Thyroid gland (tissue), 4 donors: ENCODE measurements around the gene SLC25A36. TPM values are rescaled to one million over a fixed set of nuclear protein-coding genes. Genes with fewer than 3 reads are reported as not detected.

Experiments
- DNase-seq, 2 donors: peaks; one replicate each; pipeline ENCODE4 v3.0.0-alpha.2; 2019
- H3K27ac ChIP-seq, 3 donors: fragments of 200-600 bp; sonication (generic); 1 replicate in 2 of 3; 2 replicates in 1 of 3; pipeline ENCODE4 v1.5.1; 2016 to 2019; ENCODE audit warnings: mild to moderate bottlenecking in 1 of 3, moderate library complexity in 1 of 3
- H3K27me3 ChIP-seq: fragments of 200-600 bp; sonication (generic); one replicate; pipeline ENCODE4 v1.5.1; 2019
- H3K36me3 ChIP-seq, 2 donors: fragments of 200-600 bp; sonication (generic); one replicate each; pipeline ENCODE4 v1.5.1; 2016 to 2019
- H3K4me1 ChIP-seq, 2 donors: fragments of 200-600 bp; sonication (generic); one replicate each; pipeline ENCODE4 v1.5.1; 2017 to 2019
- H3K4me3 ChIP-seq, 3 donors: fragments of 200-600 bp; sonication (generic); replicated peaks in 1 of 3; 1 replicate in 2 of 3; 2 replicates in 1 of 3; pipeline ENCODE4 v1.5.1; 2016; ENCODE audit warnings: mild to moderate bottlenecking in 1 of 3
- H3K9me3 ChIP-seq: fragments of 200-600 bp; sonication (generic); one replicate; pipeline ENCODE4 v1.5.1; 2017
- CTCF ChIP-seq, 6 experiments: fragments of 200-600 bp in 3 of 6; fragments of 450-650 bp in 3 of 6; sonication (generic) in 3 of 6; IDR thresholded peaks; one replicate each; pipeline ENCODE4 v1.5.1; 2016 to 2019; ENCODE audit warnings: antibody characterized with exemption in 6 of 6, mild to moderate bottlenecking in 2 of 6, inconsistent platforms in 1 of 6, moderate library complexity in 1 of 6
- POLR2A ChIP-seq, 2 donors: fragments of 450-650 bp; IDR thresholded peaks; one replicate each; pipeline ENCODE4 v1.6.1; 2017; ENCODE audit warnings: antibody characterized with exemption in 2 of 2, mild to moderate bottlenecking in 2 of 2, moderate library complexity in 1 of 2
- WGBS, 2 donors: methylation state at CpG; one replicate each; pipeline ENCODE4 v1.1.5; 2017; 5-methylcytosine and 5-hydroxymethylcytosine counted together
- intact Hi-C: fragments of 100-400 bp; cut with DNase I; formaldehyde crosslinking; loops from one replicate; pipeline ENCODE4 v1.15.1; 2023
- total RNA-seq, 4 donors: library from RNA; depleted of rRNA; stranded (reverse); fragments of >200 nt; gene quantifications; one replicate each; pipeline ENCODE4 v1.2.3, GENCODE V29; 2016

The SLC25A36 gene
- total RNA-seq, 4 donors from 2014 or later = 102 to 226 (median 145) TPM

- Histone ChIP-seq H3K4me1 (no peaks in the 10 kb centered on the region), H3K36me3 (no peaks in the 10 kb centered on the region), H3K27ac (no peak overlapping the region), H3K9me3 (no peaks in the 10 kb centered on the region), H3K4me3 (no peak overlapping the region), H3K27me3 (no peaks in the 10 kb centered on the region)
- TF ChIP-seq POLR2A (IDR thresholded peaks at IDR 0.05) = no peak
- no peak for TF ChIP-seq CTCF (IDR thresholded peaks at IDR 0.05)
- intact Hi-C loops = no loop called here
- DNase-seq = peak; percentile 56 to 68
- 59 to 71% methylated on average over 5 of the region's 5 CpGs for WGBS, 2 donors
Observed at GRCh38 chr3:140917772-140918171, 23.9 kb upstream of the SLC25A36 start.

DNA sequence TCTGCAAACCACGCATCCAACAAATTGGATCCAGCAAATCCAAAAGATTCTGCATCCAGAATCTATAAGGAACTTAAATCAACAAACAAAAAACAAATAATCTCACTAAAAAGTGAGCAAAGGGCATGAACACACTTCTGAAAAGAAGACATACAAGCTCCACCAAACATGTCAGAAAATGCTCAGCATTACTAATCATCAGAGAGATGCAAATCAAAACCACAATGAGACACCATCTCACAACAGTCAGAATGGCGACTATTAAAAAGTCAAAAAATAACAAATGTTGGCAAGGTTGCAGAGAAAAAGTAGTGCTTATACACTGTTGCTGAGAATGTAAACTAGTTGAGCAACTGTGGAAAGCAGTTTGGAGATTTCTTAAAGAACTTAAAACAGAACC lies 21.6 kb upstream of the SLC25A36 start:
- no peaks in the 10 kb centered on the region for H3K36me3 ChIP-seq
- H3K4me3 ChIP-seq = no peak overlapping the region
- no peaks in the 10 kb centered on the region for H3K9me3 ChIP-seq
- DNase-seq = no peak
- intact Hi-C loops = no loop called here
- 85 to 92% methylated on average over 2 of the region's 2 CpGs for WGBS, 2 donors
- no peak overlapping the region for H3K27ac ChIP-seq
- H3K27me3 ChIP-seq = no peaks in the 10 kb centered on the region
- no peak for TF ChIP-seq POLR2A (IDR thresholded peaks at IDR 0.05)
- no peak for TF ChIP-seq CTCF (IDR thresholded peaks at IDR 0.05)
- H3K4me1 ChIP-seq = no peaks in the 10 kb centered on the region

GRCh38 chr3:140922634-140923033 lies 19.0 kb upstream of the SLC25A36 start:
- TF ChIP-seq CTCF (IDR thresholded peaks at IDR 0.05) = peak in 2 of 6 experiments; percentile 18 to 29
- TF ChIP-seq POLR2A (IDR thresholded peaks at IDR 0.05) = no peak
- Histone ChIP-seq H3K27me3 (no peaks in the 10 kb centered on the region), H3K36me3 (no peaks in the 10 kb centered on the region), H3K4me1 (no peaks in the 10 kb centered on the region), H3K9me3 (no peaks in the 10 kb centered on the region), H3K4me3 (no peak overlapping the region), H3K27ac (no peak overlapping the region)
- intact Hi-C loops = no loop called here
- no peak for DNase-seq
- WGBS, 2 donors = 64 to 81% methylated on average over 1 of the region's 1 CpG

DNA sequence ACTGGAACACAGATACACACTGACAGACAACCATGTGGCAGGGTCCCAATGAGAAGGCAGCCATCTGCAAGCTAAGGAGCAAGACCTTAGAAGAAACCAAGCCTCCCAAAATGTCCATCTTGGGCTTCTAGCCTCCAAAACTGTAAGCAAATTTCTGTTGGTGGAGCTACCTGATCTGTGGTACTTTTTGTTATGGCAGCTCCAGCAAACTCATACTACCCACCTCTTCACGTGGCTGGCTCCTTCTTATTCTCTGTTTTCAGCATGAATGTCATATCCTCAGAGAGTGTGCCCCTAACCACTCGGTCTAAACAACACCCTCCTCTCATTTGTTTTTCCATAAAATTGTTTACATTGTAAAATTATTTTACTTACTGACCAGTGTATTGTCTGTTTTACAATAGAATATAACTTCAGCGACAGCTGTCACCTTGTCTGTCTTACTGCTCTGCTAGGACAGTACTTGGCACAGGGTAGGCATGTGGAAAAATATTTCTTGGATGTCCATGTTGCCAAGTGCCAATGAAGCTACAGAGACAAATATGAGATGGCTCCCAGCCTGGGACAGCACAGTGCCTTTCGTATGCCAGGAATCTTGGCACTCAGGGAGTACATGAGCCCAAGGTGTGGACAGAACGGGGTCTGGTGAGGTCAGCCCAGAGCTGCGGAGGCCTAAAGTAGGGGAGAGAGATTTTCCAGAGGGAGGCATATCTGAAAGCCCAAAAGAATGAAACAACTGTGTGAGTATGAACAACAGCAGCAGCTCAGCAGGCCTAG lies 17.4 kb upstream of the SLC25A36 start:
- H3K27me3 ChIP-seq = no peaks in the 10 kb centered on the region
- TF ChIP-seq CTCF (IDR thresholded peaks at IDR 0.05) (no peak), POLR2A (IDR thresholded peaks at IDR 0.05) (no peak)
- DNase-seq = no peak
- H3K4me3 ChIP-seq = no peak overlapping the region
- no peaks in the 10 kb centered on the region for H3K36me3 ChIP-seq
- no peaks in the 10 kb centered on the region for H3K4me1 ChIP-seq
- WGBS, 2 donors = 82 to 88% methylated on average over 6 of the region's 6 CpGs
- no peak overlapping the region for H3K27ac ChIP-seq
- H3K9me3 ChIP-seq = no peaks in the 10 kb centered on the region
- intact Hi-C loops = no loop called here

GRCh38 chr3:140927279-140928069 lies 14.2 kb upstream of the SLC25A36 start:
- WGBS, 2 donors = 59 to 71% methylated on average over 3 of the region's 3 CpGs

More at GRCh38 chr3:140927279-140928069, 14.2 kb upstream of the SLC25A36 start:
- Histone ChIP-seq H3K27ac (no peak overlapping the region), H3K36me3 (no peaks in the 10 kb centered on the region), H3K27me3 (no peaks in the 10 kb centered on the region), H3K4me1 (no peaks in the 10 kb centered on the region), H3K4me3 (no peak overlapping the region), H3K9me3 (no peaks in the 10 kb centered on the region)
- intact Hi-C loops = no loop called here
- DNase-seq = no peak
- TF ChIP-seq CTCF (IDR thresholded peaks at IDR 0.05) = no peak
- no peak for TF ChIP-seq POLR2A (IDR thresholded peaks at IDR 0.05)
